Ovary (tissue), 9 donors: ENCODE measurements around the gene PRDX5. TPM values are rescaled to one million over a fixed set of nuclear protein-coding genes. Genes with fewer than 3 reads are reported as not detected.

ENCODE experiments used
- DNase-seq, 5 donors: peaks; one replicate each; pipeline ENCODE4 v3.0.0-alpha.2; 2019 to 2020
- H3K27ac ChIP-seq, 2 donors: fragments of 200-600 bp; one replicate each; pipeline versions ENCODE4 v1.5.1 to v1.8.0; 2019 to 2022
- H3K27me3 ChIP-seq: fragments of 200-600 bp; one replicate; pipeline ENCODE4 v1.8.0; 2022
- H3K36me3 ChIP-seq: fragments of 200-600 bp; sonication (generic); one replicate; pipeline ENCODE4 v1.5.1; 2019
- H3K4me1 ChIP-seq: one replicate; pipeline ENCODE4 v1.8.1; 2013; ENCODE audit warnings: mild to moderate bottlenecking, moderate library complexity; ENCODE audit not compliant: insufficient read depth
- H3K4me3 ChIP-seq: fragments of 200-600 bp; sonication (generic); one replicate; pipeline ENCODE4 v1.5.1; 2017
- H3K9me3 ChIP-seq, 2 donors: fragments of 200-600 bp in 1 of 2; sonication (generic) in 1 of 2; one replicate each; pipeline versions ENCODE4 v1.5.1 to v1.8.1; 2013 to 2019; ENCODE audit warnings: mild to moderate bottlenecking in 1 of 2, moderate library complexity in 1 of 2
- EP300 ChIP-seq: sonication (generic); formaldehyde crosslinking; IDR thresholded peaks from one replicate; pipeline ENCODE4 v1.6.1; 2017; ENCODE audit warnings: antibody characterized with exemption
- POLR2A ChIP-seq: fragments of 450-650 bp; IDR thresholded peaks from one replicate; pipeline ENCODE4 v1.6.1; 2017; ENCODE audit warnings: antibody characterized with exemption, mild to moderate bottlenecking, moderate library complexity
- WGBS, 3 donors: extraction: QIAGEN DNeasy Blood & Tissue Kit in 1 of 3; methylation state at CpG; one replicate each; pipeline versions ENCODE4 v1.1.5 to v1.1.7; 2013 to 2017; 5-methylcytosine and 5-hydroxymethylcytosine counted together
- intact Hi-C, 4 donors: fragments of 100-400 bp; cut with DNase I; formaldehyde crosslinking; loops; one replicate each; pipeline versions ENCODE4 v1.11.0 to v1.15.1; 2022 to 2023
- polyA plus RNA-seq, 2 donors: library from polyadenylated mRNA; stranded (reverse); fragments of 200-250 nt in 1 of 2; fragments of 350-450 nt in 1 of 2; fragmentation: Illumina TruSeq in 1 of 2; extraction: RNeasy Lipid Tissue Mini Kit (QIAGEN cat#74804) in 1 of 2; gene quantifications; one replicate each; pipeline ENCODE4 v1.2.3, GENCODE V29; 2013 to 2014
- total RNA-seq, 7 donors: library from RNA; depleted of rRNA in 2 of 7; stranded (reverse); fragments of >200 nt in 2 of 7; fragmentation: NEBNext Ultra II Directional in 3 of 7; extraction: Animal tissue kit (Norgen Biotek cat#: 25700) in 3 of 7; gene quantifications; one replicate each; pipeline versions ENCODE4 v1.1.0 to v1.2.4, GENCODE V29; 2016 to 2023
- TF ChIP-seq, protein P1 (sequence below), 3 donors: fragments of 450-650 bp in 2 of 3; fragments of 200-600 bp in 1 of 3; IDR thresholded peaks; one replicate each; pipeline versions ENCODE4 v1.5.1 to v1.8.0; 2016 to 2022; ENCODE audit warnings: antibody characterized with exemption in 3 of 3, mild to moderate bottlenecking in 1 of 3
- donor health status: DM: no; HTN: no; CAD: no; lungs with moderate emphysema.
- donor health status: DM: no; HTN: no; CAD: no.
- donor health status: Bipolar disorder and iron deficiency.
- donor health status: DM: yes; HTN: yes; CAD: no.
- donor health status: DM: no; HTN: no; CAD: no.
- donor health status: DM: yes; HTN: yes; CAD: no.

PRDX5 gene
- total and polyA plus RNA-seq, 9 donors: 160 to 400 (median 225) TPM

DNA sequence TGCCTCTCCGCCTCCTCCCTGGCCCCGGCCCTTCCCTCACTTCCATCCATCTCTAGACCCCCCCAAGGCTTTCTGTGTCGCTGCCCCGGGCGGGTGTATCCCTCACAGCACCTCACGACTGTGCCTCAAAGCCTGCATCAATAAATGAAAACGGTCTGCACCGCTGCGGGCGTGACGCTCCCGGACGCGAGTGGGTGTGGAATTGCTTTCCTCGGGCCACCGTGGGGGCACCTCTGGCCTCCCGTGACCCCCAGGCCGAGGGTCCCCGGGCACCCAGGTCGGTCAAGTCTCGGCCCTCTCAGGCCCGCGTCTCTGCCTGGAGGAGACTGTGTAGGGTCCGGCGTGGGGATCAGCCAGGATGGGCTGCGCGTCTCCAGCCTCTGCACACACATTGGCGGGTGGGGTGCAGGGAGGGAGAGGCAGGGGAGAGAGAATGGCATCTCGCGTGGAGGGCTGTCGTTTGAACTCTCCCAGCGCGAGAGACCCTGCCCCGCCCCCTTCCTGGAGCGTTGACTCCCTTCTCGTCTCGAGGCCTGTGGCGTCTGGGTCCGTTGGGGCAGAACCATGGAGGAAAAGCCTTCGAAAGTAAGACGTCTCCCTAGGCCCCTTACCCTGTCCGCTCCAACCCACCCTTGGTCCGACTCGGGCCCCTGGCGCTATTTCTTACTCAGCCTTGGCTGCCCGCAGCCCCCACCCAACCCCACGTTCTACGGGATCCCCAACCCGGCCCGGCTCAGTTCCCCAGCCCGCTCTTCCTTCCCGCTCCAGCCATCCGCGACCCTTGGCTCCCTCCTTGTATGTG is 17.9 kb upstream of the PRDX5 start, which contains the start of gene CATSPERZ:
TSS of gene CATSPERZ (plus strand) at position 512 of the 802 bp plus-strand sequence. CDS start at position 565, 53 bp downstream.
- no peaks in the 10 kb centered on the region for H3K36me3 ChIP-seq
- H3K27me3 ChIP-seq: peaks cover 10% of the 10 kb centered on the region
- H3K27ac ChIP-seq: no peak within 1 kb of the TSS
- no peak for TF ChIP-seq POLR2A
- no peak for TF ChIP-seq EP300
- TF ChIP-seq, protein P1, sequence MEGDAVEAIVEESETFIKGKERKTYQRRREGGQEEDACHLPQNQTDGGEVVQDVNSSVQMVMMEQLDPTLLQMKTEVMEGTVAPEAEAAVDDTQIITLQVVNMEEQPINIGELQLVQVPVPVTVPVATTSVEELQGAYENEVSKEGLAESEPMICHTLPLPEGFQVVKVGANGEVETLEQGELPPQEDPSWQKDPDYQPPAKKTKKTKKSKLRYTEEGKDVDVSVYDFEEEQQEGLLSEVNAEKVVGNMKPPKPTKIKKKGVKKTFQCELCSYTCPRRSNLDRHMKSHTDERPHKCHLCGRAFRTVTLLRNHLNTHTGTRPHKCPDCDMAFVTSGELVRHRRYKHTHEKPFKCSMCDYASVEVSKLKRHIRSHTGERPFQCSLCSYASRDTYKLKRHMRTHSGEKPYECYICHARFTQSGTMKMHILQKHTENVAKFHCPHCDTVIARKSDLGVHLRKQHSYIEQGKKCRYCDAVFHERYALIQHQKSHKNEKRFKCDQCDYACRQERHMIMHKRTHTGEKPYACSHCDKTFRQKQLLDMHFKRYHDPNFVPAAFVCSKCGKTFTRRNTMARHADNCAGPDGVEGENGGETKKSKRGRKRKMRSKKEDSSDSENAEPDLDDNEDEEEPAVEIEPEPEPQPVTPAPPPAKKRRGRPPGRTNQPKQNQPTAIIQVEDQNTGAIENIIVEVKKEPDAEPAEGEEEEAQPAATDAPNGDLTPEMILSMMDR (IDR thresholded peaks at IDR 0.05): no peak
- intact Hi-C loops: loop anchor here in 1 of 4 donors (5.0 to 10.0 kb wide), 2 partner anchors 98 to 295 kb away; no protein-coding TSS in a partner anchor
- H3K4me3 ChIP-seq: no peak within 1 kb of the TSS
- H3K4me1 ChIP-seq: peaks cover 4% of the 10 kb centered on the region
- no peaks in the 10 kb centered on the region for H3K9me3 ChIP-seq
- WGBS, 3 donors: 5 to 8% (median 5%) methylated on average over 50 to 54 of the region's 54 CpGs
- DNase-seq: peak in 1 of 5 donors; percentile 33

GRCh38 chr11:64303109-64304031 is 14.6 kb upstream of the PRDX5 start:
- Histone ChIP-seq H3K4me1 (peaks cover 13% of the 10 kb centered on the region), H3K27ac (no peak overlapping the region)

DNA sequence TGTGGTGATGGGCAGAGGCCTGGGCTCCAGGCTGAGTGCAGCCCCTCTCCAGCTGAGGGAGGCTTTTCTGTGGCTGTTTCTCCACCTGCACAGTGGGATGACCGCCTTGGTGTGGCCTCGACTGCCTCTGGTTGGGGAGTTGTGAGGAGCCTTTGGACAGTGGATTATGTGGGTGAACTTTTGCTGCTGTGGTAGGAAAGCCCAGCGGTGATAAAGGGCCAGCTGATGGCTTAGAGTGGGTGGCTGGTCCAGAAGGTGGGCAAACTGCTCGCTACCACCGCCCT is 13.9 kb upstream of the PRDX5 start:
- Histone ChIP-seq H3K27ac (no peak overlapping the region), H3K4me3 (no peak overlapping the region), H3K4me1 (peaks cover 13% of the 10 kb centered on the region), H3K36me3 (no peaks in the 10 kb centered on the region), H3K27me3 (peaks cover 8% of the 10 kb centered on the region), H3K9me3 (no peaks in the 10 kb centered on the region)
- 49 to 60% (median 53%) methylated on average over 5 of the region's 5 CpGs for WGBS, 3 donors
- intact Hi-C loops: loop anchor here in 2 of 4 donors (2.0 to 5.0 kb wide), 2 partner anchors 19 to 102 kb away; partner anchors contain the start of genes BAD (in 1 of the 2) and GPR137 (in 1 of the 2)
- TF ChIP-seq POLR2A (no peak), EP300 (no peak)
- TF ChIP-seq, protein P1 (IDR thresholded peaks at IDR 0.05): no peak
- no peak for DNase-seq

More at GRCh38 chr11:64303109-64304031, 14.6 kb upstream of the PRDX5 start:
- Histone ChIP-seq H3K36me3 (no peaks in the 10 kb centered on the region), H3K9me3 (no peaks in the 10 kb centered on the region), H3K27me3 (peaks cover 8% of the 10 kb centered on the region), H3K4me3 (no peak overlapping the region)
- intact Hi-C loops: loop anchor here in 2 of 4 donors (2.0 to 5.0 kb wide), 2 partner anchors 19 to 101 kb away; partner anchors contain the start of genes BAD (in 1 of the 2) and GPR137 (in 1 of the 2)
- DNase-seq: peak in 3 of 5 donors; percentile 34 to 39 (median 34)
- TF ChIP-seq EP300 (no peak), POLR2A (no peak)
- TF ChIP-seq, protein P1 (IDR thresholded peaks at IDR 0.05): no peak
- WGBS, 3 donors: 72 to 77% (median 73%) methylated on average over 13 of the region's 13 CpGs
